IMR-90 (cell line): Measurements from ENCODE around the gene NEUROG3. TPM values are rescaled to one million over a fixed set of nuclear protein-coding genes. Genes with fewer than 3 reads are reported as not detected.

Experiments used
- ATAC-seq: fragments of 200-7000 bp; cut with Tn5 transposase; 2 replicates; pipeline ENCODE4 v1.9.1; 2020; ENCODE audit warnings: low read depth, mild to moderate bottlenecking, moderate library complexity
- BruUV-seq: library from RNA; stranded (reverse); fragments of 400-500 nt; replicated peaks from 2 replicates; lab custom pipeline; 2021; lab: Mats Ljungman, UMichigan
- CTCF ChIA-PET: fragments of 300-600 bp; formaldehyde crosslinking; extraction: SDS; loops from one replicate; lab custom pipeline; 2021; ENCODE audit warnings: antibody characterized with exemption; lab: Yijun Ruan, JAX
- POLR2A ChIA-PET: fragments of 300-600 bp; sonication (Branson Sonifier 250); formaldehyde crosslinking; loops from one replicate; lab custom pipeline; 2022; ENCODE audit warnings: antibody characterized with exemption; ENCODE audit not compliant: unreplicated experiment; lab: Charles Lee
- DNase-seq: peaks from one replicate; pipeline ENCODE4 v3.0.0; 2013
- H2AFZ ChIP-seq: replicated peaks from 2 replicates; pipeline ENCODE3; 2013; ENCODE audit warnings: low read length, mild to moderate bottlenecking; ENCODE audit not compliant: poor library complexity
- H2AK5ac ChIP-seq: 2 replicates; pipeline ENCODE4 v1.6.1; 2013; ENCODE audit warnings: low read depth, low read length, inconsistent platforms
- H2AK9ac ChIP-seq: replicated peaks from 2 replicates; pipeline ENCODE3; 2013; ENCODE audit warnings: mild to moderate bottlenecking, low read depth, low read length, moderate library complexity; ENCODE audit not compliant: poor library complexity
- H2BK120ac ChIP-seq: 2 replicates; pipeline ENCODE4 v1.6.1; 2013; ENCODE audit warnings: low read depth, low read length, inconsistent platforms
- H2BK15ac ChIP-seq: 3 replicates; pipeline ENCODE4 v1.6.1; 2013; ENCODE audit warnings: low read depth, low read length, inconsistent platforms
- H2BK20ac ChIP-seq: 2 replicates; pipeline ENCODE4 v1.6.1; 2013; ENCODE audit warnings: low read depth, mild to moderate bottlenecking, inconsistent platforms, low read length, moderate library complexity
- H2BK5ac ChIP-seq: 2 replicates; pipeline ENCODE4 v1.6.1; 2013; ENCODE audit warnings: mild to moderate bottlenecking, low read depth, low read length, inconsistent platforms; ENCODE audit not compliant: poor library complexity, severe bottlenecking
- H3K14ac ChIP-seq: replicated peaks from 2 replicates; pipeline ENCODE4 v1.6.1; 2013; ENCODE audit warnings: low read depth, low read length, inconsistent platforms
- H3K18ac ChIP-seq: 2 replicates; pipeline ENCODE4 v1.6.1; 2013; ENCODE audit warnings: low read depth, low read length, control low read depth
- H3K23ac ChIP-seq: 2 replicates; pipeline ENCODE4 v1.6.1; 2013; ENCODE audit warnings: low read depth, low read length, inconsistent platforms
- H3K27ac ChIP-seq: 2 replicates; pipeline ENCODE4 v1.5.1; 2013; ENCODE audit warnings: mild to moderate bottlenecking, control low read depth, low read length; ENCODE audit not compliant: insufficient read depth
- H3K27me3 ChIP-seq: 2 replicates; pipeline ENCODE4 v1.6.1; 2013; ENCODE audit warnings: low read length; ENCODE audit not compliant: control insufficient read depth, insufficient read depth
- H3K36me3 ChIP-seq: 2 replicates; pipeline ENCODE4 v1.6.1; 2013; ENCODE audit warnings: low read length, mixed read lengths; ENCODE audit not compliant: control insufficient read depth, insufficient read depth
- H3K4ac ChIP-seq: 2 replicates; pipeline ENCODE4 v1.6.1; 2013; ENCODE audit warnings: low read depth, low read length, inconsistent platforms
- H3K4me1 ChIP-seq: 2 replicates; pipeline ENCODE4 v1.6.1; 2013; ENCODE audit warnings: low read length, mixed read lengths; ENCODE audit not compliant: control insufficient read depth, insufficient read depth
- H3K4me2 ChIP-seq: 2 replicates; pipeline ENCODE4 v1.6.1; 2013; ENCODE audit warnings: low read depth, mild to moderate bottlenecking, control low read depth, low read length, moderate library complexity
- H3K4me3 ChIP-seq: 2 replicates; pipeline ENCODE4 v1.5.1; 2013; ENCODE audit warnings: low read depth, mild to moderate bottlenecking, control low read depth, low read length, moderate library complexity; ENCODE audit not compliant: insufficient read depth
- H3K56ac ChIP-seq: 2 replicates; pipeline ENCODE4 v1.6.1; 2013; ENCODE audit warnings: low read length, inconsistent platforms; ENCODE audit not compliant: insufficient read depth; ENCODE audit errors: extremely low read depth
- H3K79me1 ChIP-seq, 2 experiments: 2 replicates each; pipeline ENCODE4 v1.6.1; 2013; ENCODE audit warnings: low read length in 2 of 2, inconsistent platforms in 1 of 2, low read depth in 1 of 2
- H3K9ac ChIP-seq: 2 replicates; pipeline ENCODE4 v1.6.1; 2013; ENCODE audit warnings: low read depth, low read length, control low read depth
- H3K9me1 ChIP-seq: 2 replicates; pipeline ENCODE4 v1.6.1; 2013; ENCODE audit warnings: low read length, inconsistent platforms; ENCODE audit not compliant: insufficient read depth
- H3K9me3 ChIP-seq: 2 replicates; pipeline ENCODE4 v1.6.1; 2013; ENCODE audit warnings: low read length; ENCODE audit not compliant: control insufficient read depth, insufficient read depth
- H4K20me1 ChIP-seq: 2 replicates; pipeline ENCODE4 v1.6.1; 2013; ENCODE audit warnings: low read length, inconsistent platforms; ENCODE audit not compliant: insufficient read depth
- H4K5ac ChIP-seq: 2 replicates; pipeline ENCODE4 v1.6.1; 2013; ENCODE audit warnings: mild to moderate bottlenecking, low read depth, low read length, control low read depth
- H4K8ac ChIP-seq, 2 experiments: 2 replicates each; pipeline ENCODE4 v1.6.1; 2013; ENCODE audit warnings: low read depth in 2 of 2, low read length in 2 of 2, control low read depth in 1 of 2, inconsistent platforms in 1 of 2
- H4K91ac ChIP-seq: 2 replicates; pipeline ENCODE4 v1.6.1; 2013; ENCODE audit warnings: low read depth, low read length, inconsistent platforms; ENCODE audit not compliant: insufficient read depth
- CHD1 ChIP-seq: IDR thresholded peaks from 2 replicates; pipeline ENCODE4 v1.6.1; 2012; ENCODE audit warnings: low read depth, low read length, improper control_type of control experiment
- ELK1 ChIP-seq: fragments of 150-350 bp; IDR thresholded peaks from 2 replicates; pipeline ENCODE4 v1.6.1; 2016; ENCODE audit warnings: low read depth, mild to moderate bottlenecking, low read length, moderate library complexity, borderline replicate concordance
- FOS ChIP-seq: fragments of 150-350 bp; IDR thresholded peaks from 2 replicates; pipeline ENCODE4 v1.6.1; 2016; ENCODE audit warnings: low read depth, low read length
- MXI1 ChIP-seq: IDR thresholded peaks from 2 replicates; pipeline ENCODE4 v1.6.1; 2012; ENCODE audit warnings: low read depth, mild to moderate bottlenecking, low read length, moderate library complexity, borderline replicate concordance
- NFE2L2 ChIP-seq: fragments of 150-350 bp; IDR thresholded peaks from 2 replicates; pipeline ENCODE4 v1.6.1; 2016; ENCODE audit warnings: low read depth, mild to moderate bottlenecking, low read length
- RAD21 ChIP-seq: IDR thresholded peaks from 2 replicates; pipeline ENCODE4 v1.6.1; 2012; ENCODE audit warnings: low read length, improper control_type of control experiment
- RCOR1 ChIP-seq: IDR thresholded peaks from 2 replicates; pipeline ENCODE4 v1.6.1; 2012; ENCODE audit warnings: mild to moderate bottlenecking, low read length, improper control_type of control experiment; ENCODE audit not compliant: insufficient replicate concordance
- RFX5 ChIP-seq: IDR thresholded peaks from 2 replicates; pipeline ENCODE4 v1.8.0; 2012; ENCODE audit warnings: low read depth, mild to moderate bottlenecking, low read length, moderate library complexity
- SMC3 ChIP-seq: fragments of 150-350 bp; IDR thresholded peaks from 2 replicates; pipeline ENCODE4 v1.6.1; 2016; ENCODE audit warnings: low read depth, mild to moderate bottlenecking, antibody characterized with exemption, low read length, moderate library complexity
- USF2 ChIP-seq: fragments of 150-350 bp; IDR thresholded peaks from 2 replicates; pipeline ENCODE4 v1.6.1; 2017; ENCODE audit warnings: mild to moderate bottlenecking, antibody characterized with exemption, low read length, low read depth
- WGBS, 2 experiments: methylation state at CpG; one replicate each; pipeline versions ENCODE4 v1.1.5 to v1.1.7; 2013; ENCODE audit warnings: missing lambda C conversion rate in 2 of 2; ENCODE audit not compliant: insufficient read length in 1 of 2; ENCODE audit errors: extremely low coverage in 2 of 2; 5-methylcytosine and 5-hydroxymethylcytosine counted together
- dilution Hi-C: fragments of 300-500 bp; cut with HindIII; formaldehyde crosslinking; loops from one replicate; pipeline ENCODE4 v1.14.3; 2018; ENCODE audit warnings: low sequenced_read_pairs; ENCODE audit not compliant: unreplicated experiment
- in situ Hi-C: fragments of 300-500 bp; cut with MboI; formaldehyde crosslinking; loops from 3 replicates; pipeline ENCODE4 v1.14.3; 2019; ENCODE audit warnings: low sequenced_read_pairs, inconsistent platforms, mixed read lengths
- intact Hi-C: fragments of 100-400 bp; cut with micrococcal nuclease; formaldehyde crosslinking; loops from 2 replicates; pipeline ENCODE4 v1.10.0; 2022
- polyA plus RNA-seq, 3 experiments: library from polyadenylated mRNA; depleted of rRNA; stranded (reverse); fragments of >200 nt; gene quantifications; 2 replicates each; pipeline ENCODE4 v1.2.3, GENCODE V29; 2012; ENCODE audit warnings: low replicate concordance in 1 of 3
- total RNA-seq: library from RNA; depleted of rRNA; stranded (reverse); fragments of >200 nt; gene quantifications from 2 replicates; pipeline ENCODE4 v1.2.3, GENCODE V29; 2012

NEUROG3 gene
- total and polyA plus RNA-seq, 2 of the 4 experiments (the other 2 are of a cell fraction) = not detected

- Histone ChIP-seq H2AK5ac (no peak overlapping the region), H2AK9ac (no peak overlapping the region), H3K18ac (no peak overlapping the region), H3K9ac (no peak overlapping the region), H2BK15ac (no peak overlapping the region), H3K36me3 (no peaks in the 10 kb centered on the region), H3K79me1 (no peaks in the 10 kb centered on the region), H3K9me3 (peaks cover 4% of the 10 kb centered on the region; the same call in 1 of the 2 replicates), H2BK5ac (no peak overlapping the region), H4K20me1 (no peaks in the 10 kb centered on the region), H2BK20ac (no peak overlapping the region), H3K27me3 (peaks cover 16% of the 10 kb centered on the region), H3K23ac (no peak overlapping the region), H3K4me2 (no peak overlapping the region), H3K14ac (no peak overlapping the region), H4K5ac (no peak overlapping the region), H2AFZ (no peak overlapping the region), H4K91ac (no peak overlapping the region), H4K8ac (no peak overlapping the region), H3K4ac (no peak overlapping the region), H3K4me1 (no peaks in the 10 kb centered on the region), H3K56ac (no peak overlapping the region), H3K27ac (no peak overlapping the region), H2BK120ac (no peak overlapping the region), H3K4me3 (no peak overlapping the region), H3K9me1 (no peaks in the 10 kb centered on the region)
- in situ Hi-C loops = no loop called here
- DNase-seq (no peak), ATAC-seq (no peak)
- intact Hi-C loops = no loop called here
- TF ChIP-seq RAD21 = no peak
- no peak for TF ChIP-seq RCOR1
- no peak for TF ChIP-seq RFX5
- TF ChIP-seq NFE2L2 = no peak
- TF ChIP-seq CHD1 = no peak
- no peak for TF ChIP-seq USF2
- TF ChIP-seq FOS = no peak
- TF ChIP-seq MXI1 = no peak
- no peak for TF ChIP-seq ELK1
- TF ChIP-seq SMC3 = no peak
- CTCF ChIA-PET = no interaction called here
- WGBS, 2 experiments = 59% methylated on average over 2 of the region's 2 CpGs; no CpG with 5 or more reads in 1 of the 2 experiments
- BruUV-seq = no TSS peak
- POLR2A ChIA-PET = no interaction called here
- dilution Hi-C loops = no loop called here
Observed at GRCh38 chr10:69541463-69541862, 31.8 kb downstream of the NEUROG3 start.
